ENCODE results near the gene ATP6V0C.
A peak's percentile ranks its signal among the peaks of the same experiment; 100 is the strongest.

Gene ATP6V0C

DNA sequence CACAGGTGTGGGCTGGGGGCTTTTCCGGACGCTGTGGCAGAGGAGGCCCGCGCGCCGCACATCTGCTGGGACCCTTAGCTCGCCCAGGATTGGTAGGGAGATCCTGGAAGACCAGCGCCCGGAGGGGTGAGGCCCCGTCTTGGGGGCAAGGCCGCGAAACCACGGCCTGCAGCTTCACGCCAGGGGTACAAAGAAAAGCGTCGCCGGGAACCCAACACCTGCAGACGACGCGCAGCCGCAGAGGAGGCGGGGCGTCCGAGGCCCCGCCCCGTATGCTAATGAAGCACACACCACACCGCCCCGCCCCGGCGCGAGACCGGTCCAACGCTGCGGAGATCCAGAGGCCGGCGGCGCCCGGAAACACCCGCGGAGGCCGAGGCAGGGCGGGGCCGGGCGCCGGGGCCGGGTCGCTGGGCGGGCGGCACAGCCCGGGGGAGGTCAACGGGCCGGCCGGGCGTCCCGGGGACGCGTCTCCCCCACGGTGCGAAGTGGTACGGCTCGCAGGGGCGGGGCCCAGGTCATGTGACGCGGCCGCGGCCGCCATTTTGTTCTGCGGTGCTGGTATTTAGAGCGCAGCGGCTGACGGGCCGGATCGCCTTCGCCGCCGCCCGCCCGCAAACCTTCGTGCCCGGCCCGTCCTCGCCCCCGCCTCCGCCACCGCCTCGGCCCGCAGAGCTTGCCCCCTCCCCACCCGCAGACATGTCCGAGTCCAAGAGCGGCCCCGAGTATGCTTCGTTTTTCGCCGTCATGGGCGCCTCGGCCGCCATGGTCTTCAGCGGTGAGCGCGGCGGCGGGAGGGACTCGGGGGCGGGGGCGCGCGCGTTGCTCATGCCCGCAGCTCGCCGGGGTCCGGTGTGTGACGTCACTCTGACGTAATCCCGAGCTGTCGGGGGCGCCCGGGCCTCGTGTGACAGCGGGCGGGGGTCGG, at the start of gene ATP6V0C:
TSS of gene ATP6V0C (plus strand) at position 548 of the 928 bp plus-strand sequence. CDS start at position 700, 152 bp downstream.
- peak; percentile 81 for DNase-seq (ENCODE audit: low spot score)
- no peak for FAIRE-seq

DNA sequence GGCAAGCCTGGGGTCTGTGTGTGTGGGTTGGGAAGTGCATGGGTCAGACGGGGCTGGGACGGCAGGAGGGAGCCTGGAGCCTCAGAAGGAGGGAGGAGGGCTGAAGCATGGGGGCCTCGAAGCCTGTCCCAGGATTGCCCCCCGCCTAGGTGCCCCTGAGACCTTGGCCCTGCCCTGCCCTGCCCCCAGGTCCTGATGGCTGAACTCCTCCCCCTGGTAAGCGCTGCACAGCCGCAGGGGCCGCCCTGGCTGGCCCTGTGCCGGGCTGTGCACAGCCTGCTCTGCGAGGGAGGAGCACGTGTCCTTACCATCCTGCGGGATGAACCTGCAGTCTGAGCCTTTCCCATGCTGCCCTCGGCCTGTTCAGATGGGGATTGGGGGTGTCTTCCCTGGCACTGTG, 49.4 kb upstream of the ATP6V0C start:
- FAIRE-seq (no peak), DNase-seq (ENCODE audit: low spot score) (no peak)

DNA sequence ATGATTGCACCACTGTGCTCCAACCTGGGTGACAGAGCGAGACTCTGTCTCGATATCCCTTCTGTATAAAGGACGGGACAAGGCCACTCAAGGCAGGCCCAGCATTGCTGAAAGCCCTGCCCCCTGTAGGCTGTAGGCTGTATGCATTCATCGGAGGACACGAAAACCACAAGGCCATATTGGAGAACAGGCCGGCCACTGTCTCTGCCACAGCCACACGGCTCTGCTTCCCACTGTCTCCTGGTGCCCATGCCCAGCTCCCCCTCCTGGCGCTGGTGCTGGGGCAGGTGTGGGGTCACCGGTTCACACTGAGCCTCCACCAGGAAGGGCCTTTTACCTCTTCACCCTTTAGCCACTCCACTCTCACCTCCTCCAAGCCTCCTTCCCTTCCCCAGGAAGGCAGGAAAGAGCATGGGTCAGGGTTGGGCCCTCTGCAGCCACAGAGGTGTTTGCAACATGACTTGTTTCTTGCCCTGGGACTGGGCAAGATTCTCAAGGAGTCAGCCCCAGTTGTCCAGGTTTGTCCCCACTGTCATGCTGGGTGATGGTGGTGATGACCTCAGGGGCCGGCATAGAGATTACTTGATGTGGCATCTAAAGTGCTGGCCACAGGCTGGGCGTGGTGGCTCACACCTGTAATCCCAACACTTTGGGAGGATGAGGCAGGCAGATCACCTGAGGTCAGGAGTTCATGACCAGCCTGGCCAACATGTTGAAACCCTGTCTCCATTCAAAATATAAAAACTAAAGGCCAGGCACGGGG, 47.9 kb upstream of the ATP6V0C start:
- FAIRE-seq (no peak), DNase-seq (ENCODE audit: low spot score) (no peak)

DNA sequence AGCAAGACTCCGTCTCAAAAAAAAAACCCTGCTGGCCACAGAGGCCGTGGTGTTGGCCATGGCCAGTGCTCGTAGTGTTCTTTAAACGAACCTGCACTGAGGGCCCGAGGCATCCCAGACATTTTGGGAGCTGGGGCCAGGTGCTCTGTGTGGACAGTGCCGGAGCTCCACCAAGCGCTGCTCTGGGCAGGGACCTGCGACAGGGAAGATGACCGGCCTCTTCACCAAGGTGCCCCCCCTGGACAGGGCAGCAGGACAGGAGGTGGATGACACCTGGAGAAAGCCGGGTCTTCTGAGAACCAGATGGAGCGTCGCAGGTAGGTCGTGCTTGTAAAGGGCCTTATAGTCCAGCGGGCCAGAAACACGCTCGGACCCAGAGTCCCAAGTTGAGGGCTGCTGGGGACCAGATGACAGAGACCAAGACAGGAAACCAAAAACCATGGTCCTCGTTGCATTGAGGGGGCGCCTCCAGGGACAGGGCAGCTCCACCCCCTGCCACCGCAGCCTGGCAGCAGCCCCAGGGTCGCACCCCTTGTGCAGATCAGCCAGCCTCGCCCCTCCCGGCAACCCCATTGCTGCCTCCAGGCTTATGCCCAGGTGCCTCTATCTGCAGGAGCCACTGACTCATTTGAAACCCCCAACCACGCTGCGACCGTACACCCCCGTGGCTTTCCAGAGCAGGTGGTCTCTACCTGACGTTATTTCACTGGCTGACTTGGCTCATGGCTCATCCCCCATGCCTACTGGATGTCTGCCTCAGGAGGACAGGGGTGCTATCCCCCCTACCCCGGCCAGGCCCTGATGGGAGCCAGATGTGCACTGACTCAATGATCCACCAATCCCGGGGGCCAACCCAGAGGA, 46.9 kb upstream of the ATP6V0C start:
- FAIRE-seq (no peak), DNase-seq (ENCODE audit: low spot score) (no peak)

DNA sequence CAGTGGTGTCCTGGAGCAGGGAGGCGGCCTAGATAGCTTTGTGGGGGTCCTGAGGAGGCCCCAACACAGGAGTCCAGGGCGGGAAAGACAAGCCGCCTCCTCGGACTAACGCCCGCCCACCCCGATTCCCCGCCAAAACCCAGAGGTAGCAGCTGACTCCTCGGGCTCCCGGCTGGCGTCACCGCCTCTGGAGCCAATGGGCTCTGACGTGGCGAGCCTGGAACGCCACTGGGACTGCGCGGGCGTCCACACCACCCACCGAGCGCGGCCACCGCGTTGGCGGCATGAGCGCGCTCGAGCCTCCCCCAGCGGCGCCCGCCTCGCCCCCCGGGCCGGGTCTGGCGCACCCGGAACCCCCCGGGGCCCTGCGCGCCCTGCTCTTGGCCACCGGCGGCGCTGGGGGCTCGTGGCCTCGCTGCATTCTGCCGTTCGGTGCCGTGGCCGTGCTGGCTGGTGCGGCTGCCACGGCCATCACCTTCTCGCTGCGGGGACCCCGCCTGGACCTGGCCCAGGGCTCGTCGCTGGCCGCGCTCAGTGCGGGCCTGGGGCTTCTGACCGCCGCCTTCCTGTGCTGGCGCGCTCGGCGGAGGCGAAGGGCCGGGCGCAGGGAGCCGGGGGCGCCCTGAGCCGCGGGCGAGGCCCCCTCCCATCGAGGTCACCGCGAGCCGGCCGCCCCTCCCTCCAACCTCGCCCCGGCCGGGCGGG, 46.1 kb upstream of the ATP6V0C start:
- DNase-seq (ENCODE audit: low spot score), result no peak
- no peak for FAIRE-seq

DNA sequence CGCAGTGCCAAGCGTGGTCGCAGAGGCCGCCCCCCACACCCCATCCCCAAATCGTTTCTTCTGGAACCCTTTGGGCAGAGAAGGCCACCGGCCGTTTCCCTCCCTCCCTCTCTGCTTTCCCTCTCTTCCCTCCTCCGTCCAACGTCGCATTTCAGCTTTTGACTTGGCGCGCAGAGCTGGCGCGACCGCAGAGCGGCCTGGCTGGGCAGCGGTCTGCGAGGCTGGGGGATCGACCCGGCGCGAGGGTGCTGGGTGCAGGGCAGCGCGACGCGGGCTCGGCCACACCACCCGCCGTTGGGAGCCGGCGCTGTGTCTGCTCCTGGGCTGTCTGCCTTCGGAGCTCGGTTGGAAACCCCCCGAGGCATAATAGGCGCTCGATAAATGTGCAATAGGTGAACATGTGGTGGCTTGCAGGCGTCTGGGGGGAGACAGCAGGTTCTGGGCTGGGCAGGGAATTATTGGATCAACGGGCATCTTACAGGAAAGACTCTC, 45.5 kb upstream of the ATP6V0C start:
- FAIRE-seq, result no peak
- DNase-seq (ENCODE audit: low spot score), result no peak

DNA sequence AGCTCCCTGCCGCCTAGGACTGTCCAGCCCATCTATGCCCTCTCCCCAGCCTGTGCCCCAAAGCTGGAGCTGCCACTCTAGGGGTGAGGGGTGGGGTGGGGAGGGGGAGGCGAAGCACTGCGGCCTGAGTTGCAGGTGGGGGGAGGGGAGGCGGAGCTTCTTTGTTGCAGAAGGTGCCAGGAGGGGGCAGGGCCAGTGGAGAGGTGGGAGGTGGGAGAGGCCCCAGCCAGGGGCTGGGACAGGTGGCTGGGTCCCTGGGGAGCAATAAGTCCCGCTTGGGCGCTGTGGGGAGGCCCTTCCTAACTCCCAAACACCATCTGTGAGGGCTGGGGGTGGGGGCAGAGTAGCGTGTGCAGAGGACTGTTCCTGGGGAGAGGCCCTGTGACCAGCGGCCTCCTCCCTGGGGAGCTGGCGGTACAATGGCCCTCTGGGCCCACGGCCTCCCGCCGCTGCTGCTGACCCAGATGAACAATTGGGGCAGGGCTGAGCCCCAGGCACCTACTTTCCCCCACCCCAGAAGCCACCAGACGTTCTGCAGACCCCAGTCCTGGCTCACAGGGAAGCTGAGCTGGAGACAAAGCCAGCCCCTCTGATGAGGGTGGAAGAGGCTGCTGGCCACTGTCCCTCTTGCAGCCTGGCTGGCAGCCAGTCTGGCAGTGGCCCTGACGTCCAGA, 44.9 kb upstream of the ATP6V0C start:
- DNase-seq (ENCODE audit: low spot score), result no peak
- no peak for FAIRE-seq

DNA sequence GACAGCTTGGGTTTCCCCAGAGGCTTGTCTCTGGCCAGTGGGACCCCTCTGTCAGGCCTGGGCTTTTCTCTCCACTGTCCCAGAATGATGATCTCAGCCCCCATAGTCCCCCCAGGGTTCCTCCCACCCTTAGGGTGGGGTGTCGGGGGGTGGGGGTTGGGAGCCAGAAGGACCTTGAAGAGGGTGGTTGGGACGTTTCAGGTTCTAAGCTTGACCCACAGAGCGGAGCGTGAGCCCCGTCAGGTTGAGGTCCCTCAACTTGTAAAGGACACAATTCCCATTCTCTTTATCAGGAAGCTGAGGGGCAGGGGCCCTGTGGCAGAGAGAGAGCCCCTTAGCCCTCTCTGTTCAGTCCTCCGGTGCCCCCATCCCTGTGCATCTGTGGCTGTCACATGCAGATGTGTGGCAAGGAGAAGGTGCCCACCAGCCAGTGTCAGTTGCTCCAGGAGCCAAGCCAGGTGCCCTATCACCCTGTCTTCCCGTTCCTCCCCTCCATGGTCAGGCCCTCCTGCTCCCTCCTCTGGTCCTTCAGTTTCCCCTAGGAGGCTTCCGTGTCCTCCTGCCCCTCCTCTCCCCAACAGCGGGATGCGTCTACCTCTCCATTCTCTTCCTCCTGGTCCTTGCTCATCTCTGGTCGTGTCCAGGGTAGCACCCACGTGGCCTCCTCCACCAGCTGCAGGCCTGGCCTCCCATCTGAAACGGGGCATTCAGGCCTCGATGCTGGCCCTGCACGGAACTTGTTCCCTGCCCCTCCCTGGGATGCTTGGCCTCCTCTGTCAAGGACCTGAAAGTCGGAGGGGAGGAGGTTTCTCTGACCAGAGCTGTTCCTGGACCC, 44.1 kb upstream of the ATP6V0C start:
- DNase-seq (ENCODE audit: low spot score) (no peak), FAIRE-seq (no peak)

DNA sequence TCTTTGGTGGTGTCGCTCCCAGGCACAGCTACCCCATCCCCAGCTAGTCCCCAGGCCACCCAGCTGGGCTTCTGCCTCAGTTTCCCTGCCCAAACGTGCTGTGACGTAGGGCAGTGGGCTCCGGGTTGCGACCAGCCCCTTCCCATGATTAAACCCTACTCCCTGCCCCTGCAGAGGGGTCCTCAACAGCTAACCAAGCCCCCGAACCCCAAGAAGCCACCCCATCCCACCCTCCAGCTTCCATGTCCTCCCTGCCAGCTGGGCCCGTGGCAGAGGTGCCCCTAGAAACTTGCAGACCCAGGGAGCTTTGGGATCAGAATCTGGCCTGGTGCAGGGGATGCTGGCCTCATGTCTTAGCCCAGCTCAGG, 43.5 kb upstream of the ATP6V0C start:
- no peak for FAIRE-seq
- DNase-seq (ENCODE audit: low spot score), result no peak

DNA sequence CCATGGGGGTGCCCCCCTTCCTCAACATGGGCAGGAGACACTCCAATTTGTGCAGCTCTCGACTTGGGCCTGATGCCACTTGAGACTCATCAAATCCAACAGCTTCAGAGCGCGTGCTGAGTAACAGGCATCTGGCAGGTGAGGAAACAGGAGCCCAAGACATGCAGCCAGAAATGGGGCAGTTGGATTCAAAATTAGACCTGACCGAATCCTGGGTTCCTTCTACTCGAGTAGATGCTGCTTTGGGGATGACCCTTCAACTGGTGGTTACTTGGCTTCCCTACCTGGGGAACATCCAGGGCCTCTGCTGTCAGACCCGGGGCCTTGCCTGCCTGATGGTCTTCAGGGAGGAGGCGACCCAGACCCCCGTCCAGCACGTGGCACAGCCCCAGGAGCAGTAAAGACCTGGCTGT, 43.1 kb upstream of the ATP6V0C start:
- no peak for FAIRE-seq

DNA sequence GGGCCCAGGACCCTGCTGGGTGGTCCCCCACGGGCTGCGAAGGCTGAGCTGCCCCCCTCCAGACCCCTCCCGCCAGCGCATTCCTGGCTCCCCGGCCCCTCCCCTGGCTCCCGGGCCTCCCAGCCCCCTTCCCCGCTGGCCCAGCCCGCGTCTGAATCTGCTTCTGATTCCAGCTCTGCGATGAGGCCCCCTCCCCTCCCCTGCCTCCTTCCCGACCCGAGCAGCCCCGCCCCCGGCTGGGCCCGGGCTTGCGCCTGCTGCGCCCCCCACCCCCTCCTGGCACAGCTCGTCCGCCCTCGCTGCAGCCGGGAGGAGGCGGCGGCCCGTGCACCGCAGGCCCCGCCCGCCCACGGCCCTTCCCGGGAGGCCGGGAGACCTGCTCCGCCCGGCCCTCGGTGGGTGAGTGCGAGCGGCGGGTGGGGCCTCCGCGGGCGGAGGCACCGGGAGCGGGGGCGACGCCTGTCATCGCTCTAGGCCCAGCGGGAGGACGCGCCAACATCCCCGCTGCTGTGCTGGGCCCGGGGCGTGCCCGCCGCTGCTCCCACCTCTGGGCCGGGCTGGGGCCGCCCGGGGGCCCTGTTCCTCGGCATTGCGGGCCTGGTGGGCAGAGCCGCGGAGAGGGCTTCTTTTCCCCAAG, 42.6 kb upstream of the ATP6V0C start, which contains the start of gene NTN3:
TSS of gene NTN3 (plus strand) at position 282 of the 637 bp plus-strand sequence. CDS start 405 bp downstream, outside the sequence.
- no peak for DNase-seq (ENCODE audit: low spot score)
- FAIRE-seq, result no peak

More for the DNA sequence above, 43.1 kb upstream of the ATP6V0C start:
- no peak for DNase-seq (ENCODE audit: low spot score)

DNA sequence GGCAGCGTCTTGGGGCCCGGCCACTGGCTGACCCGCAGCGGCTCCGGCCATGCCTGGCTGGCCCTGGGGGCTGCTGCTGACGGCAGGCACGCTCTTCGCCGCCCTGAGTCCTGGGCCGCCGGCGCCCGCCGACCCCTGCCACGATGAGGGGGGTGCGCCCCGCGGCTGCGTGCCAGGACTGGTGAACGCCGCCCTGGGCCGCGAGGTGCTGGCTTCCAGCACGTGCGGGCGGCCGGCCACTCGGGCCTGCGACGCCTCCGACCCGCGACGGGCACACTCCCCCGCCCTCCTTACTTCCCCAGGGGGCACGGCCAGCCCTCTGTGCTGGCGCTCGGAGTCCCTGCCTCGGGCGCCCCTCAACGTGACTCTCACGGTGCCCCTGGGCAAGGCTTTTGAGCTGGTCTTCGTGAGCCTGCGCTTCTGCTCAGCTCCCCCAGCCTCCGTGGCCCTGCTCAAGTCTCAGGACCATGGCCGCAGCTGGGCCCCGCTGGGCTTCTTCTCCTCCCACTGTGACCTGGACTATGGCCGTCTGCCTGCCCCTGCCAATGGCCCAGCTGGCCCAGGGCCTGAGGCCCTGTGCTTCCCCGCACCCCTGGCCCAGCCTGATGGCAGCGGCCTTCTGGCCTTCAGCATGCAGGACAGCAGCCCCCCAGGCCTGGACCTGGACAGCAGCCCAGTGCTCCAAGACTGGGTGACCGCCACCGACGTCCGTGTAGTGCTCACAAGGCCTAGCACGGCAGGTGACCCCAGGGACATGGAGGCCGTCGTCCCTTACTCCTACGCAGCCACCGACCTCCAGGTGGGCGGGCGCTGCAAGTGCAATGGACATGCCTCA, 41.9 kb upstream of the ATP6V0C start:
- DNase-seq (ENCODE audit: low spot score) (no peak), FAIRE-seq (no peak)

DNA sequence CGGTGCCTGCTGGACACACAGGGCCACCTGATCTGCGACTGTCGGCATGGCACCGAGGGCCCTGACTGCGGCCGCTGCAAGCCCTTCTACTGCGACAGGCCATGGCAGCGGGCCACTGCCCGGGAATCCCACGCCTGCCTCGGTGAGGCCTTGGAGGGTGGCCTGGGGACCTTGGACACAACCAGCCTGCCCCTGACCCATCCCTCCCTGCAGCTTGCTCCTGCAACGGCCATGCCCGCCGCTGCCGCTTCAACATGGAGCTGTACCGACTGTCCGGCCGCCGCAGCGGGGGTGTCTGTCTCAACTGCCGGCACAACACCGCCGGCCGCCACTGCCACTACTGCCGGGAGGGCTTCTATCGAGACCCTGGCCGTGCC, 41.3 kb upstream of the ATP6V0C start:
- no peak for DNase-seq (ENCODE audit: low spot score)
- FAIRE-seq, result no peak

DNA sequence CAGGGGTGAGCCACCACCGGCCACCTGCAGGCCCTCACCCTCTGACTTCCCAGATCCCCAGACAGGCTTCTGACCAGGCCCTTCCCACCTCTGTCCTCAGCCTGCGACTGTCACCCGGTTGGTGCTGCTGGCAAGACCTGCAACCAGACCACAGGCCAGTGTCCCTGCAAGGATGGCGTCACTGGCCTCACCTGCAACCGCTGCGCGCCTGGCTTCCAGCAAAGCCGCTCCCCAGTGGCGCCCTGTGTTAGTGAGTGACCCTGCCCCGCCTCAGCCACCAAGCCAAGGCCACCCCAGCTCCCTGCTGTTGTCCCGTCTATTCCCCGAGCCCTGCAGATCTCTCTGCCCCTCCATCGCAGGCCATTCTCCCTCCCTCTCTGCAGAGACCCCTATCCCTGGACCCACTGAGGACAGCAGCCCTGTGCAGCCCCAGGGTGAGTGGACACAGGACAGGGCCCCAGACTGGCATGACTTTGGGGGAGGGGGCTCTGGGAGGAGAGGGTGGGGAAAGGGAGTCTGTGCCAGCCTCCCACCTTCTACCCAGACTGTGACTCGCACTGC, 40.8 kb upstream of the ATP6V0C start:
- FAIRE-seq, result no peak
- DNase-seq (ENCODE audit: low spot score), result no peak

DNA sequence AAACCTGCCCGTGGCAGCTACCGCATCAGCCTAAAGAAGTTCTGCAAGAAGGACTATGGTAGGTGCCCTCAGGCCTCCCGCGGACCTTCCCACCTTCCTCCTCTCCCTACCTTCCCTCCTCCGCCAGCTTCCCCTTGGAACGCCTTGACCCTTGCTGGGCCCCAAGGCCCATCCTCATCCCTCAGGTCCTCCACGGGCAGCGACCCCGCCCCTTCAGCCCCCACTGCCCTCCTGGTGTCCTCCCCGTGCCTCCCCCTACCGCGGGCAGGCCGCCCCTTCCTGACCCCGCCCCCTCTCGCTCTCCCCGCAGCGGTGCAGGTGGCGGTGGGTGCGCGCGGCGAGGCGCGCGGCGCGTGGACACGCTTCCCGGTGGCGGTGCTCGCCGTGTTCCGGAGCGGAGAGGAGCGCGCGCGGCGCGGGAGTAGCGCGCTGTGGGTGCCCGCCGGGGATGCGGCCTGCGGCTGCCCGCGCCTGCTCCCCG, 40.3 kb upstream of the ATP6V0C start:
- DNase-seq (ENCODE audit: low spot score), result peak; percentile 13
- FAIRE-seq, result no peak

DNA sequence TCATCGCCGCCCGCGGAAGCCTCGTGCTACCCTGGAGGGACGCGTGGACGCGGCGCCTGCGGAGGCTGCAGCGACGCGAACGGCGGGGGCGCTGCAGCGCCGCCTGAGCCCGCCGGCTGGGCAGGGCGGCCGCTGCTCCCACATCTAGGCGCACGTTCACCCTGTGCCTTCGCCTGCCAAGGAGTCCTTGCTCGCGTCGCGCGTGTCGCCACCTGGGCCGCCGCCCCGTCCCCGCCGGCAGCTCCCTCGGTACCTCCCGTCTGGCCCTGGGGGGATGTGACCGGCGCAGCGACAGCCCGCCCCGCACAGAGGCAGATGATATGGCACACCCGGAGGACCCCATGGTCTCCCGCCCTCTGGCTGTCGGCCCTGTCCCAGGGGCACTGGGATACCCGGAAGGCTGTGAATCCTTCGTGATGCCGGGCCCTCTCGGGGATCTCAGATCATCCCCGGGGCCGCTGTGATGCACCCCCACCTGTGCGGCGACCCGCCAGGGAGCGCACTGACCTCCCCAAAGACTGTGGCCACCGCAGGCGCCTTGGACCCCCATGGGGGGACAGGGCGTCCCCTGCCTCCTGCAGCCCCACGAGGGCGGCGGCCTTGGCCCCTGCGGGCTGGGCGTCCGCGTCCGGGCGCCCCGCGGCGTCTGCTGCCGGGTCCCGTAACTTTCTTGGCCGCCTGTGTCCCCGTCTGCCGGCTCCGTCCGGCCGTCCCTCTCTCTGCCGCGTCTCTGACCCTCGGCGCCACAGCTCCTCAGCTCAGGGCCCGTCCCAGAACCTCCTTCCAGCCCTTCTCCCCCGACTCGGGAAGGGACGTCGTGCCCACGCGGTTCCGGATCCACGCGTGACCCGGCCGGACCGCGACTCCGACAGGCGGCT, 39.5 kb upstream of the ATP6V0C start:
- DNase-seq (ENCODE audit: low spot score) (peak; percentile 8), FAIRE-seq (no peak)

All from RCC 7860 (cell line).